GM18511 (cell line): Measurements from ENCODE around the gene DNAH11.
"Not testable (repeated sequence)": the region's sequence is repeated elsewhere in the genome, so short reads cannot be mapped to it uniquely, and the experiment has no call there.

Experiments
- ATAC-seq: cut with Tn5 transposase; IDR thresholded peaks from one replicate; pipeline ENCODE4 v1.9.1; 2021; ENCODE audit warnings: mild to moderate bottlenecking, moderate library complexity; ENCODE audit not compliant: unreplicated experiment

Gene DNAH11

DNA sequence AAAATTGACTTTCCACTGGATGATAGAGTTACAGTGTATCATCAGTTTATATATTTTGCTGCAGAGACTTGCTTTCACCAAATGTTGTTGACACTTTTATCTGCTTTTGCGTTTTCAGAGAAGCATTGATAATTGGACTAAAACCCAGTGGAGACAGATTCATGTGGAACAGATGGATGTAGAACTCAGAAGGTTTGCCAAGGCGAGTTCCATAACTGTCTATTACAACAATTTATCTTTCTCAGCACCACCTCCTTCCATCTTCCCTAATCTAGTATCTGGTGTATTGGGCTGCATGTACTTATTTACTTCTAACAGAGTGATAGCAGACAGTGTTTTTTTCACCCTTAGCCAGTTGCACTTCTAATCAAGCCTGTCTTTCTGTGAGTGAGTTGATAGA lies 73.3 kb downstream of the DNAH11 start:
- ATAC-seq, result no peak

GRCh38 chr7:21616796-21617436 lies 74.1 kb downstream of the DNAH11 start:
- no peak for ATAC-seq

DNA sequence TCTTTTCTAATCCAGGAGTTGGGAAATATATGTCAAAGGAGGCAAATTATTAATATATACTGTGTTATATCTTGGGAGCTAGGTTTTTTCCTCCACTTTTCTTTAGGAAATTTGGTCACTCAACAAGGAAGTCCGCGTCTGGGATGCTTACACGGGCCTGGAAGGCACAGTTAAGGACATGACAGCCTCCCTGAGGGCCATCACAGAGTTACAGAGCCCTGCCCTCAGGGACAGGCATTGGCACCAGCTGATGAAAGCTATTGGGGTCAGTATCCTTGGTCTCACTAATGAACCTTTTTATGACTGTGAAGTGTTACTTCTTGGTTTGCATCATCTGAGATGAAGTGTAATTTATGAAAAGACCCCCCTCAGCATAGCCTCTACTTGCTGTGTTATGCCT lies 74.7 kb downstream of the DNAH11 start:
- ATAC-seq, result no peak

GRCh38 chr7:21617916-21618390 lies 75.1 kb downstream of the DNAH11 start:
- ATAC-seq, result no peak

DNA sequence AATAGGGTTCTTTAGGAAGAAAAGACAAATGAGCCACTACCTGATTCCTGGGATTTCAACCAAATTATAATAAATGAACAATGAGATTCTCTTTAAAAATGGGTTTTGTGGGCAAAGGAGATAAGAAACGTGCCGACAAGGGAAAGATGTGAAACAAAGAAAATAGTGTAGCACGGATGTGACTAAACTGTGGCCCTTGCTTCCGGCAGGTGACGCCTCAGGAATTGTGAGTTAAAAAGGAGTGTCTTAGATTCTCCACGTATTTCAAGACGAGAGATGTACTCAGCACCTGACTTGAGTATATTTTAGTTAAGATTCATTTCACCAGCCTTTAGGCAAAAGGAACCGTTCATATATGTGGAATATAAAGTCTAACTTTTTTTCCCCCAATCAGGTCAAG lies 75.9 kb downstream of the DNAH11 start:
- no peak for ATAC-seq

DNA sequence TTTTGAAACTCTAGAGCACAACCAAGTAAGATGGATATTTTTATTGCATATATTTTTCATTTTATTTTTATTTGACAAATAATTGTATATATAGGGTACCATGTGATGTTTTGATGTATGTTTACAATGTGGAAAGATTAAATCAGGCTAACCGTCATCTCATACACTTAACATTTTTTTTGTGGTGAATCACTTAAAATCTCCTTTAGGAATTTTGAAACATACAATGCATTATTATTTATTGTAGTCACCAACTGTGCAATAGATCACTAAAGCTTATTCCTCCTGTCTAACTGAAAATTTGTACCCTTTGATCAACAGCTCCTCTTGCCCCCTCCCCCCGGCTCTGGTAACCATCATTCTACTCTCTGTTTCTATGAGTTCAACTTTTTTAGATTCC lies 77.2 kb downstream of the DNAH11 start:
- ATAC-seq, result no peak

DNA sequence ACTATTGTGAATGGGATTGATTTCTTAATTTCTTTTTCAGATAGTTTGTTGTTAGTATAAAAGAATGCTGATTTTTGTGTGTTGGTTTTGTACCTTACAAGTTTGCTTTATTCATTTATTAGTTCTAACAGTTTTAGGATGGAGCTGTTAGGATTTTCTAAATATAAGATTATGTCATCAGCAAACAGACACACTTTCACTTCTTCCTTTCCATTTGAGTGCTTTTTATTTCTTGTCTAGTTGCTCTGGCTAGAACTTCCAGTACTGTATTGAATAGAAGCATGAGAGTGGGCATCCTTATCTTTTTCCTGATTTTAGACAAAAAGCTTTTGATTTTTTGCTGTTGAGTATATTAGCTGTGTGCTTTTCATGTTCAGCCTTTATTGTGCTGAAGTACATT lies 81.5 kb downstream of the DNAH11 start:
- ATAC-seq, result no peak

DNA sequence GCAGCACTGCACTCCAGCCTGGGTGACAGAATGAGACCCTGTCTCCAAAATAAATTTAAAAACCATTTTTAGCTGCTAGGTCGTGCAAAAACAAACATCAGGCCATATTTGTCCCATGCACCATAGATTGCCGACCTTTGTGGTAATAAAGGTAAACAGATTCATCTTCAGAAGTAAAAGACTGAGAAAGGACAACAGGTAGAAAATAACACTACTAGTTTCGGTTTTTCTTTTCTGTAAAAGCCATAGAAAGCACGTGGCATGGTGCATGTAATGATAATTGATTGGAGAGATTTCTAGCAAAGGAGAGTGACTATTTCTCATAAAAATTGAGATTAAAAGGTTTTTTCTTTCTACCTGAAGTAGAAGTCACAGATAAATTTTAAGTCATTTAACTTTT lies 93.9 kb downstream of the DNAH11 start:
- ATAC-seq, result no peak

DNA sequence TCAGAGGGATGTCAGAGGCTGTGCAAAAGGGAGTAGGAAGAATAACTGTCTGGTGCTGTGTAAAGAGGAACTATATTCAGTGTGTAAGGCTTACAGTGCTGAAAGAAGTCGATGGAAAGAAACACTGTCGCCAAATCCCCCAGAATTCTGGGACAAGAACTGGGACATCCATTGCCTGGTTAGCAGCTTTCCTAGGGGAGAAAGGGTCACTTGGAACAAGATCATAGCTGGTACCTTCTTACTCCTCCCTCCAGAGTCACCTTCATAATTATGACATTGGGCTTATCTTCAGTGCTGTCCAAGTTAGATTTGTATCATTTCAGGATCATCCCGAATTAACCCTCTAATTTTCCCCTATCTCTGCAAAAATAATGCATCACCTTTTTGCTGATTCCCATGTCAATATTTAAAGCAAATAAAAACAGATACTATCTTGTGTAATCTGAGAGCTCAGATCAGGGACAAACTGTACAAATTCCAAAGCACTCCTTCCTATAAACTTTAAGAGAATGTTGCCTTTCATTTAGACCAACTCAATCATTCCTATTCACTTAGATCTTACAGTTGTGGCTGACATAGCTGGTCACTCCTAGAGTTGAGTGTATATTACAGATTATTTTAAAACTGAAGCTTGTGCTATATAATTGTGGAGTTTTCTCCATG lies 96.5 kb downstream of the DNAH11 start:
- ATAC-seq, result no peak

- ATAC-seq, result no peak
These were observed 97.3 kb downstream of the DNAH11 start for GRCh38 chr7:21640105-21640504.

- ATAC-seq, result no peak
These were observed 98.7 kb downstream of the DNAH11 start for GRCh38 chr7:21641546-21641945.

DNA sequence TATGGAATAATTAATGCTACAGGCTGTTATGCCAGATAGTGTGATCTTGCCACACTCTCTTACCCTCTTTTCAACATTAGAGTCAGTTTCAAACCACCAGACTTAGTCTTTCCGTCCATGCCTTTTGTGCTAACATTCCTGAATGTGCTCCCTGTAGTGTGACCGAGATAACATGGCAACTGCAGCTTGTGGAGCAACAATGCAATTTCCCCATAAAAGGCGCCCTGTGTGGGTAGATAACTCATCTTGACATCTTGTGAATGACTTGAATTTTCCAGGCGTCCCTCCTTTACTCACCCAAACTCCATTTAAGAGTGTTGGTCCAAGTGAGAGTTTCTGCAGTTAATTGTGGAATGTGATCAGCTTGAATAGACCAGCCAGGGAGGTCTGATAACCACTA lies 99.6 kb downstream of the DNAH11 start:
- no peak for ATAC-seq

DNA sequence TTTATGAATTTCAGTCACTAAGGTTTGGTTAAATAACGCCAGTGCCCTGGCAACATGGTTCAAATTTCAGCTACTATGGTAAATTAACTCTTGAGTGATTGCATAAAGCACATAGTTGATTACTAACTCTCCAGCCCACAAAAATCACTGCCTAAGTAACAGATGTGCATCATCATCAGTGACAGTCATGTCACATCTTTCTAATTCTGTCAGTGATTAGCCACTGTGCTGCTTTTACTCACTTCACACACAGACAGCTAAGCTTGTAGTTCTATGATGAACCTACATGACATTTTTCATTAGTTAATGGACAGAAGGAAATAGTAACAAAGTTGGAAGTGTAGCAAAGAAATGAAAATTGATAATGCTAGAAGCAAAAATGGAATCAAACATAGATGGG lies 108.9 kb downstream of the DNAH11 start:
- ATAC-seq, result no peak

DNA sequence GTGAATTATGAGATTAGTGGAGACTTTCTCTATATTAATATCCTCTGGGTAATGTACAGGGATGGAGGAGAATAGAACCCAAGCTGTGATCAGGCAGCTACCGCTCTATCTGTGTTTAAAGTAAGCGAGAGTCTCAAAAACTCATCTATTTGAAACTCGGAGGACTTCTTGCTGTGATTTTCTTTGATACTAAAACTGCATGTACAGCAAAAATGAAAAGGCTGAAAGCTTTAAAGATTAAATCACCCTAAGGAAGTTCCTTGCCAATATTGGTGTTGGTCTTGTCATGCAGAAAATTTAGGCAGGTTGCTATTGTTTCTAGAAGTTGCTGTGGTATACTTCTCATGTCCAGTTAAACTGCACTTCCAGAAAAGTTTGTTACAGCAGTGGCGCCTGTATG lies 110.8 kb downstream of the DNAH11 start:
- no peak for ATAC-seq

DNA sequence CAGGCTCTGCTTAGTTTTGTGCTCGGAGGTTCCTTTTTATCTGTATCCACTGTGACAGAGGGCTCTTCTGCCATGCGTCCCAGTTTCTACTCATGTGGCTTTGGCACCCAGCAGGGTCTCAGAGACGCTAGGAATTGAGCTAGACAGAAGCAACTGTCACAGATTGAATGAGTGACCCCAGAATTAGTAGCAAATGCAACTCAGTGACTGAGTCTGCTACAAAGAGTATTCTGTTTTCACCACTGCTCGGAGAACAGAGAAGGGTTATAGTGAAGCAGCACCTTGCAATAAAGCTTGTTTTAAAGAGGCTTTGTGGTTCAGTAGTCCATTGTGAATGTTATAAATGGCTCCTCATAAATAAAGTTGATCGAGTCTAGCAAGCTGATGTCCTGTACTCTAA lies 113.2 kb downstream of the DNAH11 start:
- ATAC-seq, result no peak

- no peak for ATAC-seq
These were observed 114.0 kb downstream of the DNAH11 start for GRCh38 chr7:21656796-21657195.

DNA sequence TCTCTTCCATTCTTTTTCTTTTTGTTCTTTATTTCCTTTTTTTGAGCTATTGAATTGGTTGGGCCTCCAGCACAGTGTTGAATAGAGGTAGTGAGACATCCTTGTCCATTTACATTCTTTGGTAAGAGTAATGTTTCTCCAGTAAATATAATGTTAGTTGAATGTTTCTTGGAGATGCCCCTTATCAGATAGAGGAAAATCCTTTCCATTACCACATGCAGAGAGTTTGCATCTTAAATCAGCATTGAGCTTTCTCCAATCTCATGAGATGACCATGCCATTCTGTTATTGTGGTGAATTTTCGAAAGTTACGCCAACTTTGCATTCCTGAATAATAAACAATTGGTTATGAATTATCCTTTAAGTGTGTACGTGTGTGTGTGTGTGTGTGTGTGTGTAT lies 127.7 kb downstream of the DNAH11 start:
- ATAC-seq, result no peak

DNA sequence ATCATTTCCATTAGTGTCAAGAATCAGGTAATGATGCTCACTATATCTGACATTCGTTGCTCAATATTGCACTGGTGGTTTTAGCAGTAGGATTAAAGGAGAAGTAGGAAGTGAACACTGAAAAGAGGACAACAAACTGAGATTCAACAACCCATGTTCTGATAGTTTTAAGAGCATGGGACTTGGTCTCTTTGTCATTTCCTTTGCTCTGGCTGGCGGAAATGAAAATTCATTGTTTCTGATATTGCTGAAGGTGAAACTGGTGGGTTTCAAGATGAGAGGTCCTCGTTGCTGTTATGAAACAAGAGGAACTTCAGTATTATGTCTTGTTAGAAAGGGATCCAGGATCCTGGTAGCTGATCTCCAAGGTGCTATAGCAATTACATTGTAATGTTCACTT lies 129.0 kb downstream of the DNAH11 start:
- peak; percentile 86 for ATAC-seq

DNA sequence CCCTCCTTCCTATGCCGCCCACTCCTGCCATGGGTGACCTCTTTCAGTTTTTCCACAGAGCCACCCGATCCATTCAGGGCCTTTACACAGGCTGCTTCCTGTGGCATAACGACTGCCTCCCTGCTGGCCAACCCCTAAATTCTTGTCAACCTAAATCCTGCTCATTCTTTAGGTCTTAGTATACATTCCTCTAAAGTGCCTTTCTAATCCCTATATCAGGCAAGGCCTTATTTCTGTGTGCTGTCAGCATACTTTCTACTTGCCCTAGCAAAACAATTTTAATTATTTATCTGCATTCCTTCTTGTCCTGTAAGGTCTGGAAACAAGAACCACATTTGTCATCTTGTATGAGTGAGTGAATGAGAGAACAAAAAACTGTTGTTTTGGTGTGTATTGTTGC lies 132.4 kb downstream of the DNAH11 start:
- no peak for ATAC-seq

GRCh38 chr7:21690705-21691104 lies 147.9 kb downstream of the DNAH11 start:
- no peak for ATAC-seq

DNA sequence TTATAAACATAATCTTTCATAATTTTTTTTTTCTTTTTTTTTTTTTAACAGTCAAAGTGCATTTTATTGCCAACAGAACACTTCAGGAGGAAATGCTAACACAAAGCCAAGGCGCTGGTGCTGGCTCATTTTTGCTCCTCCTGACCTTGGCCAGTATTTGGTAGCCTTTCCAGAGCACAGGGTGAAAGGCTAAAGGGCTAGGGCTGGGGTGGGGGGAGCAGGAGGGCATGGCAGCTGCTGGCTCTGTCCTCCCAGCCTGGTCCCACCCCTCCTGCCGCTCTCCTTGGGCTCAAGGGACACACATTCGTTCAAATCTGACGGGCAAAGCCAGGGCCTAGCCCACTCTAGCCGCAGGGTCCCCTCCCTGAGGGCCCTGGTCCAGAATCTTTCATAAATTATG lies 148.3 kb downstream of the DNAH11 start:
- not testable (repeated sequence) for ATAC-seq

DNA sequence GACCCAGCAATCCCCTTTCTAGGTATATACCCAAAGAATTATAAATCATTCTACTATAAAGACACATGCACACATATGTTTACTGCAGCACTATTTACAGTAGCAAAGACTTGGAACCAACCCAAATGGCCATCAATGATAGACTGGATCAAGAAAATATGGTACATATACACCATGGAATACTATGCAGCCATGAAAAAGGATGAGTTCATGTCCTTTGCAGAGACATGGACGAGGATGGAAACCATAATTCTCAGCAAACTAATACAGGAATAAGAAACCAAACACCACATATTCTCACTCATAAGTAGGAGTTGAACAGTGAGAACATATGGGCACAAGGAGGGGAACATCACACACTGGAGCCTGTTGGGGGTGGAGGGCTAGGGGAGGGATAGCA lies 157.7 kb downstream of the DNAH11 start:
- not testable (repeated sequence) for ATAC-seq

DNA sequence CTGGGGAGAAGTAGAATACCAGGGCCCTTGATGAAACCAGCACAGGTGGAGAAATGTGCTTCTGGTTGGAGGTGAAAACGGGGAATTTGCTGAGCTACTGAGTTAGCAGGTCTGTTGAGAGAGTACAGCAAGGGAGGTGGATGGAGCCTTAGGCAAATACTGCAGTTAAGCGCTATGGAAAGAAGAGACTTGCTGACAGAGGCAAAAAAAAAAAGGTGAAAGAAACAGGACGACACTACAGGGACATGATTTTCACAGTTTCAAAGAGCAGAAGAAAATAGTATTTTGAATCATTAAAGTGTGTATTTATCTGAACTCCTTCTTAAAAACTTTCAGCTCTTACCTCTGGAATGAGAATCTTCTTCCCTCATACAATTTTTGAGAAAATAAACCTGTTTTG lies 159.5 kb downstream of the DNAH11 start:
- ATAC-seq, result no peak
